K562 (cell line): ENCODE measurements around the gene RPAP2. TPM values are rescaled to one million over a fixed set of nuclear protein-coding genes. Genes with fewer than 3 reads are reported as not detected.

Source experiments
- CEBPZ ChIP-seq: fragments of 150-350 bp; IDR thresholded peaks from 2 replicates; pipeline ENCODE4 v1.6.1; 2014; ENCODE audit warnings: low read depth, mild to moderate bottlenecking, low read length, borderline replicate concordance
- HMGXB4 ChIP-seq: sonication (generic); formaldehyde crosslinking; IDR thresholded peaks from 2 replicates; pipeline ENCODE4 v1.8.1; 2023; ENCODE audit warnings: mild to moderate bottlenecking, missing genetic modification reagents
- KAT7 ChIP-seq: sonication (generic); formaldehyde crosslinking; IDR thresholded peaks from 2 replicates; pipeline ENCODE4 v1.8.0; 2022; ENCODE audit warnings: missing genetic modification reagents, mild to moderate bottlenecking, borderline replicate concordance
- KLF13 ChIP-seq: fragments of 450-650 bp; IDR thresholded peaks from 2 replicates; pipeline ENCODE4 v1.6.1; 2016; ENCODE audit warnings: missing genetic modification characterization, low read depth, mild to moderate bottlenecking, missing compliant biosample characterization, moderate library complexity, borderline replicate concordance
- PCBP2 ChIP-seq: fragments of 200-400 bp; formaldehyde crosslinking; IDR thresholded peaks from 2 replicates; pipeline ENCODE4 v1.6.1; 2018; ENCODE audit warnings: low read length, low read depth, mild to moderate bottlenecking, moderate library complexity; ENCODE audit not compliant: poor library complexity, severe bottlenecking
- ZC3H8 ChIP-seq: fragments of 450-650 bp; IDR thresholded peaks from 2 replicates; pipeline ENCODE4 v1.6.1; 2017
- ZNF121 ChIP-seq: sonication (generic); formaldehyde crosslinking; conservative IDR thresholded peaks from 2 replicates; pipeline ENCODE4 v1.8.0; 2022; ENCODE audit warnings: missing genetic modification reagents
- ZNF133 ChIP-seq: fragments of 250-450 bp; sonication (Bioruptor Pico); IDR thresholded peaks from 2 replicates; pipeline ENCODE4 v1.4.0; 2020; ENCODE audit warnings: mild to moderate bottlenecking
- ZNF23 ChIP-seq: fragments of 250-450 bp; sonication (Bioruptor Pico); IDR thresholded peaks from 2 replicates; pipeline ENCODE4 v1.4.0; 2020; ENCODE audit warnings: mild to moderate bottlenecking
- ZNF512 ChIP-seq: IDR thresholded peaks from 2 replicates; pipeline ENCODE4 v1.6.1; 2016; ENCODE audit warnings: missing genetic modification characterization, missing compliant biosample characterization
- ZNF586 ChIP-seq: fragments of 450-650 bp; formaldehyde crosslinking; conservative IDR thresholded peaks from 2 replicates; pipeline ENCODE4 v1.4.0; 2020; ENCODE audit warnings: mild to moderate bottlenecking, moderate library complexity
- polyA plus RNA-seq, 8 experiments: library from polyadenylated mRNA; depleted of rRNA in 4 of 8; stranded (reverse) in 5 of 8; unstranded in 3 of 8; fragments of >200 nt; fragmentation: Nextera tagmentation in 2 of 8; fragmentation: Illumina TruSeq in 1 of 8; extraction: Ambion mirVana in 2 of 8; extraction: Trizol in 1 of 8; gene quantifications; 2 replicates each; pipeline versions ENCODE4 v1.2.1 to v1.2.3, GENCODE V29; 2011 to 2014; ENCODE audit warnings: inconsistent platforms in 1 of 8, missing spikeins in 1 of 8
- total RNA-seq, 7 experiments: library from RNA; depleted of rRNA in 6 of 7; stranded (reverse); fragments of >200 nt in 6 of 7; fragmentation: Illumina TruSeq in 2 of 7; extraction: Trizol in 2 of 7; gene quantifications; 2 replicates each; pipeline versions ENCODE4 v1.2.1 to v1.2.3, GENCODE V29; 2011 to 2021; ENCODE audit warnings: low replicate concordance in 1 of 7
- TF ChIP-seq, protein P1 (sequence below): sonication (generic); formaldehyde crosslinking; IDR thresholded peaks from 2 replicates; pipeline ENCODE4 v1.8.1; 2023; ENCODE audit warnings: missing genetic modification reagents, mild to moderate bottlenecking, borderline replicate concordance

RPAP2 gene
- total and polyA plus RNA-seq, 9 of the 15 experiments (the other 6 are each of a cell fraction or from before 2014, with no cell fraction given) = 6.2 to 41.7 (median 28.7) TPM

DNA sequence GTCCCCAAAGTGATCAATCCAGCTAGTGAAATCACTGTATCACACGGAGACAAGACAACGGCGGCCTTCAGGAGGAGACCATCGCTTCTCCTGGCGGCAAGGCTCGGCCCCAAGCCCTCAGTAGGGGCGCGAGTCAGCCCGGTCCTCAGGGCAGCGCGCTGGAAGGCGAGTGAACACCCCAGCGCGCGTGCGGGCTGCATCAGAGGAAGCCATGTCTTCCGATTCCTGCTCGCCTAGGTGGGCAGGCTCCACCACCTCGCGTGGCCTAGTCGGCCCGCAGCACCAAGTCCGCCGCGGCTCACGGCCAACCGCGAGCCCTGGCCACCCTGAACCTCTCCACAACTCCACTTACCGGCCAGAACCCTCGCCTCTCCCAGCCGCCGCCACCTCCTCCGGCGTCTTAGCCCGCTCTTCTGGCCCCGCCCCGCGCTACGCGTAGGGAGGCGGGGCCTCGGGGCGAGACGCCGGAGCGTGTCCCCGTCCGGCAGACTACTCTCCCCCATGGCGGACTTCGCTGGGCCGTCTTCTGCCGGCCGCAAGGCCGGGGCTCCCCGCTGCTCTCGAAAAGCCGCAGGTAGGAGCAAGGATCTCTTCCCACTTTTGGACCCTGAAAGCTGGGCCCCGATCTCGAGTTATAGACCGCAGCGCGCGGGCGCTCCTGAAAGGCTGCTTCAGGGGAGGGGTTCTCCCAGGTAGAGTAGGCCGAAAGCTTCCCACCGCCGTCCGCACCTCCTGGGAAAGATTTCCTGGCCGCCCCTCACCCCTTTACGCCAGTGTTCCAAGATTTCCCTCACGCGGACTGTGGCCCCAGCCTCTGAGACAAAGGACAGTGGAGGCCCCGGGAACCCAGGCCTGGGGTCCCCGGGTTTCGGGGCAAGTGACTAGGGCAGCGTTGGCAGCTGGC, at the start of gene RPAP2, which contains the start of gene GLMN (continued):
- TF ChIP-seq HMGXB4 (no peak), ZNF23 (CRISPR knock-in tag) (no peak), ZNF586 (CRISPR knock-in tag) (no peak), CEBPZ (no peak), ZNF133 (no peak), KAT7 (CRISPR knock-in tag) (no peak; the same call in 1 of the 2 replicates), ZC3H8 (no peak), PCBP2 (no peak), ZNF512 (no peak), ZNF121 (CRISPR knock-in tag) (no peak), KLF13 (tag) (no peak)
- TF ChIP-seq, protein P1, sequence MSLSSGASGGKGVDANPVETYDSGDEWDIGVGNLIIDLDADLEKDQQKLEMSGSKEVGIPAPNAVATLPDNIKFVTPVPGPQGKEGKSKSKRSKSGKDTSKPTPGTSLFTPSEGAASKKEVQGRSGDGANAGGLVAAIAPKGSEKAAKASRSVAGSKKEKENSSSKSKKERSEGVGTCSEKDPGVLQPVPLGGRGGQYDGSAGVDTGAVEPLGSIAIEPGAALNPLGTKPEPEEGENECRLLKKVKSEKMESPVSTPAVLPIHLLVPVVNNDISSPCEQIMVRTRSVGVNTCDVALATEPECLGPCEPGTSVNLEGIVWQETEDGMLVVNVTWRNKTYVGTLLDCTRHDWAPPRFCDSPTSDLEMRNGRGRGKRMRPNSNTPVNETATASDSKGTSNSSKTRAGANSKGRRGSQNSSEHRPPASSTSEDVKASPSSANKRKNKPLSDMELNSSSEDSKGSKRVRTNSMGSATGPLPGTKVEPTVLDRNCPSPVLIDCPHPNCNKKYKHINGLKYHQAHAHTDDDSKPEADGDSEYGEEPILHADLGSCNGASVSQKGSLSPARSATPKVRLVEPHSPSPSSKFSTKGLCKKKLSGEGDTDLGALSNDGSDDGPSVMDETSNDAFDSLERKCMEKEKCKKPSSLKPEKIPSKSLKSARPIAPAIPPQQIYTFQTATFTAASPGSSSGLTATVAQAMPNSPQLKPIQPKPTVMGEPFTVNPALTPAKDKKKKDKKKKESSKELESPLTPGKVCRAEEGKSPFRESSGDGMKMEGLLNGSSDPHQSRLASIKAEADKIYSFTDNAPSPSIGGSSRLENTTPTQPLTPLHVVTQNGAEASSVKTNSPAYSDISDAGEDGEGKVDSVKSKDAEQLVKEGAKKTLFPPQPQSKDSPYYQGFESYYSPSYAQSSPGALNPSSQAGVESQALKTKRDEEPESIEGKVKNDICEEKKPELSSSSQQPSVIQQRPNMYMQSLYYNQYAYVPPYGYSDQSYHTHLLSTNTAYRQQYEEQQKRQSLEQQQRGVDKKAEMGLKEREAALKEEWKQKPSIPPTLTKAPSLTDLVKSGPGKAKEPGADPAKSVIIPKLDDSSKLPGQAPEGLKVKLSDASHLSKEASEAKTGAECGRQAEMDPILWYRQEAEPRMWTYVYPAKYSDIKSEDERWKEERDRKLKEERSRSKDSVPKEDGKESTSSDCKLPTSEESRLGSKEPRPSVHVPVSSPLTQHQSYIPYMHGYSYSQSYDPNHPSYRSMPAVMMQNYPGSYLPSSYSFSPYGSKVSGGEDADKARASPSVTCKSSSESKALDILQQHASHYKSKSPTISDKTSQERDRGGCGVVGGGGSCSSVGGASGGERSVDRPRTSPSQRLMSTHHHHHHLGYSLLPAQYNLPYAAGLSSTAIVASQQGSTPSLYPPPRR (CRISPR knock-in tag) = no peak
